Stimulated activated CD8-positive, alpha-beta memory T cell treated with anti-CD3 and anti-CD28 coated beads, Interleukin-4, amount 100 ng/mL, for 24 hours (primary cell): ENCODE results near the gene UBE2L3.

Experiments used
- DNase-seq: peaks from one replicate; pipeline ENCODE4 v3.0.0-alpha.2; 2020; ENCODE audit warnings: low read depth

The UBE2L3 gene

GRCh38 chr22:21646608-21647590 is 79.4 kb downstream of the UBE2L3 start:
- peak; percentile 58 for DNase-seq

- DNase-seq = no peak
Measured at GRCh38 chr22:21650280-21650679, 82.8 kb downstream of the UBE2L3 start.

- no peak for DNase-seq
Measured at GRCh38 chr22:21650823-21651520, 83.5 kb downstream of the UBE2L3 start.

DNA sequence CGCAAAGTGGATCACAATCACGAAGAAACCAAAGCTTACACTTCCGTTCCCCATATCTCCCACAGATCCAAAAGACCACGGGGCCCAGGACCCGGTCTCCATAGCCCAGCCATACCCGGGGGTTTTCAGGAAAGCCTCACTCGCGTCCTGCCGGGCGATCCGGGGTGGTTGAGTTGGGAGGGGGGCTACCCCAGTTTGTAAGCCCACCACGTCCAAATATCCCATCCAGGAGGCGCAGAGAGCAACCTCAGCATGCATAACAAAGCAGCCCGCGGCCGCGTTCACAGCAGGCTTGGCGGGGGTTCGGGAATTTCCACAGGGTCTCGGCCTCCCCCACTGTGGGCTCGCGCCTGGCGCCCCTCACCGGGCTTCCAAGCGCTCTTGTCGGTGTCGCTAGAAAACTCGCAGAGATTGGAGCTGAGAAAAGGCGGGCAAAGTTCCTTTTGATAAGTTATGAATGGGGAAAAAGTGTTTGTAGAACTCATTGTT is 84.1 kb downstream of the UBE2L3 start:
- no peak for DNase-seq

GRCh38 chr22:21652010-21652546 is 84.6 kb downstream of the UBE2L3 start:
- DNase-seq = peak; percentile 78

- DNase-seq = no peak
Measured at GRCh38 chr22:21652547-21653545, 85.3 kb downstream of the UBE2L3 start.

DNA sequence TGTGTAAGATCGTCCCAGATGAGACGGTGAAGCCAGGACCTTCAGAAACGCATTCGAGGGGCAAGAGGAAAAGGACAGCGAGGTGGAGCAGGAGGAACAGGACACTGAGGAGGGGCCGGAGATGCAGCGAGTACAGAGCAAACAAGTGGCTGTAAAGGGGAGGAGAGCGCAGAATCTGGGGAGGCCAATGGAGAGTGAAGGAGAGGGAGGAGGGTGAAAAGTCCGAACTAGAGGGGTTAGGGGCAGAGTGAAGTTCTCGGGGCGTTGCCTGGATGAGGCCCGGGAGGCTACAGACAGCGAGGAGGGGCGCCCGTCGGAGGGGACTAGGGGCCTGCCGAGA is 89.5 kb downstream of the UBE2L3 start:
- DNase-seq = no peak

DNA sequence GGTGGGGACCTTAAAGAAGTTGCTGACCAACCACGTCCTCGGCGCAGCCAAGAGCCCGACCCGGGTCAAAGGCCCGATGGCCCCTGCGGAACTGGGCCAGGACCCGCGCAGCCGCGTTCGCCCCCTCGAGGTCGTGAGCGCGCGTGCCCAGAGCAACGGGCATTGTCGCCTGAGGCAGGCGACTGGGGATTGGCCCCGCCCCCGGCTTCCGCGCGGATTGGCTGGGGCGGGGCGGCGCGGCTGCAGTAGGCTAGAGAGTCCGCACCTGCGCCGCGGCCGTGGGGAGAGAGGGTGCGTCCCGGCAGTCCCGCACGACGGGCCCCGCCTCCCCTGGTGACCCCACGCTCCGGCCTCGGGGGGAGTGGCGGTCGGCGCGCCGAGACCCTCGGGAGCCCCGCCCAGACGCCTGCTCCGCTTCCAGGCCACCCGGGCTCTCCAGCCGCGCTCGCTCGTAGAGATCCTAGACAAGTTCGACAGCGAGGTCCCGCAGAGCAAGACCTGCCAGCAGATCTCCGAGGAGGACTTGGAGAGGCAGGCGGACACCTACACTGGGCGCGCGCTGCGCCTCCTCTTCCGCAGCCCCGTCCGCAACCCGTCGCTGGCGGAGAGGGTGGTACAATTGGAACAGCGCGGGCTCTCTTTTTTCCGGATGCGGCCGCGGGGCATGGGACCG is 90.0 kb downstream of the UBE2L3 start:
- peak; percentile 75 for DNase-seq

GRCh38 chr22:21659864-21660525 is 92.5 kb downstream of the UBE2L3 start:
- DNase-seq = no peak

- DNase-seq = no peak
Measured at GRCh38 chr22:21660904-21661303, 93.4 kb downstream of the UBE2L3 start.

GRCh38 chr22:21661991-21662390 is 94.5 kb downstream of the UBE2L3 start:
- no peak for DNase-seq

GRCh38 chr22:21663738-21664137 is 96.2 kb downstream of the UBE2L3 start:
- DNase-seq = no peak

GRCh38 chr22:21665047-21665851 is 97.7 kb downstream of the UBE2L3 start:
- no peak for DNase-seq

GRCh38 chr22:21666786-21667185 is 99.3 kb downstream of the UBE2L3 start:
- no peak for DNase-seq

DNA sequence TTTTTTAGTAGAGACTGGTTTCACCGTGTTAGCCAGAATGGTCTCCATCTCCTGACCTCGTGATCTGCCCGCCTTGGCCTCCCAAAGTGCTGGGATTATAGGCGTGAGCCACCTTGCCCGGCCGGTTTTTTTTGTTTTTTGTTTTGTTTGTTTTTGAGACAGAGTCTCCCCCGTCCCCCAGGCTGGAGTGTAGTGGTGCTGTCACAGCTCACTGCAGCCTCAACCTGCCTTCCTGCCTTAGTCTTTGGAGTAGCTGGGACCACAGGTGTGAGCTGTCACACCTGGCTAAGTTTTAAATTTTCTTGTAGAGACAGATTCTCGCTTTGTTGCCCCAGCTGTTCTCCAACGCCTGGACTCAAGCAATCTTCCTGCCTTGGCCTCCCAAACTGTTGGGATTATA is 101.5 kb downstream of the UBE2L3 start:
- DNase-seq = no peak

DNA sequence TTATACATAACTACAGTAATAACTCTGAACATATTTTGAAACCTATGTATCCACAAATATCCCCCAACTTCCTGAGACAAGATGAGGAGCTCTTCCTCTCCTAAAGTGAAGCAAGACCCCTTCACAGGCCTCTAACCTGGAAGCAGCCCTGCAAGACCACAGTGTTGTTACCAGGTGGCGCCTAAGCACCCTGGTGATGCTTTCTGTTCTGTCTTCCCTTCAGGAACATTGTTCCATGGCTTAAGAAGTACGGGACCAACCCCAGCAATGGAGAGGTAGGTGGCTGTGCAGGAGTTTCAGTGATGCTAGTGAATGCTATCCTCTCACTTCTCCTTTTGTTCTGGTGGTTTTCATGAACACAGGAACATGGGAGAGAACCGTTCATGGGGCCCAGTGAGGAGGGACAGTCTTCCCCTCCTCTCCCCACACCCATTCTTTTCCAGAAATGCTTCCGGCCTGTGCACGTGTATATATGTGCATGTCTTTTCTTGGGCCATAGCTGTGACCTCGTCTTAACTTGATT is 104.7 kb downstream of the UBE2L3 start:
- DNase-seq = no peak
